NCI-H128 (cell line): ENCODE results near the gene FBXW8.

ENCODE experiments used
- DNase-seq: peaks from one replicate; lab custom pipeline; 2025; ENCODE audit not compliant: unreplicated experiment; lab: John Stamatoyannopoulos, UW

Gene FBXW8

GRCh38 chr12:116887244-116887643 lies 23.5 kb upstream of the FBXW8 start:
- no peak for DNase-seq

DNA sequence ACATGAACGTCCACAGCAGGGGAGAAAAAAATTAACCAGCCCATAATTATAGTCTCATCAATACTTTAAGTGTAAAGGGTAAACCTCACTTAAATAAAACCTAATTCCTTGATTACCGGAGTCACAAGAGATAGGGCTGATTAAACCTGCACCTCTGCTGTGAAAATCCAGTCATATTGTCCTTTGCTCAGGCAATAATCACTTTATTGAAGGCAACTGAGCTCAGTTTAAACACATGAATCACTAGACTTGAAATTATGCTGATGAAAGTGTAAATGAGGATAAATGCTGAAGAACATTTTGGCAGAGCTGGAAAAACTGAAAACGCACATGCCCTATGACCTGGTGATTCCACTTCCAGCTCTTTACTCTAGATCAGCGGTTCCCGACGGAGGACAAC lies 22.9 kb upstream of the FBXW8 start:
- no peak for DNase-seq

- DNase-seq = no peak
Measured at GRCh38 chr12:116890330-116890729, 20.4 kb upstream of the FBXW8 start.

GRCh38 chr12:116891019-116891418 lies 19.7 kb upstream of the FBXW8 start:
- DNase-seq = no peak

DNA sequence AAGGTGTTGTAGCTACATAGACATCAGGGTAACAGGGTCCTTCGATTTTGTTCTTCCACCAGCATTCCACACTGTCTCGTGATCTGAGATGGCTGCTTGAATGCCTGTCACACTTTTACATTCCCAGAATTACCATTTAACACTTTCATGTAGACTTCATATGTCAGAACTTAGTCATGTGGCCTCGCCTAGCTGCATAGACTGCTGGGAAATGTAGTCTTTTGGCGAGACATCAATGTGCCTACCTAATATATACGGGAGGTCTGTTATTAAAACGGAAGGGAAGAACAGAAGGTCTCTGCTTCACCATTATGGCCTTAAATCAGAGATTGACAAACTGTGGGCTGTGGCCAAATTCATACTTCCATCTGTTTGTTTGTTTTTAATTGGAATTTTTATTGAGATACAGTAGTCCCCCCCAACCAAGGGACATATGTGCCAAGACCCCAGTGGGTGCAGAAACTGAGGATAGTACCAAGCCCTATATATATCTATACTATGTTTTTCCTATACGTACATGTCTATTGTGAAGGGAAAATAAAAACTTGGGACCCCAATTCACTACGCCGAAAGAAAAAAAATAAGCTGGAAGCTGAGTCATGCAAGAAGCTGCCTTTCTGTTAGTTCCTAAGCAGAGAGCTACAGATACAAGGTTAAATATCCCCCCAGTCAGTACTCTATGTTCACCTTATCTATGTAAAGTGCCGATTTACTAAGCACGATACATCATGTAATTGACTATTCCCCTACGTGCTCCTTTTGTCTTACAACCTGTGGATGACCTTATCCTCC lies 18.2 kb upstream of the FBXW8 start:
- DNase-seq = no peak

DNA sequence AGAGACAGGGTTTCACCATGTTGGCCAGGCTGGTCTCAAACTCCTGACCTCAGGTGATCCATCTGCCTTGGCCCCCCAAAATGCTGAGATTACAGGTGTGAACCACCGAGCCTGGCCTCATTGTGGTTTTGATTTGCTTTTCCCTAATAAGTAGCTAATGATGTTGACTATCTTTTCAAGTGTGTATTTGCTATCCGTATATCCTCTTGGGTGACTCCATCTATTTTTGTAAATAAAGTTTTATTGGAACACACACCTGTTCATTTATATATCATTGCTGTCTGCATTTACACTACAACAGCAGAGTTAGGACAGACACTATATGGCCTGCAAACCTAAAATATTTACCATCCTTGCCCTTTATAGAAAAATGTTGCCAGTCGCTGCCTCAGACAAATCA lies 15.8 kb upstream of the FBXW8 start:
- DNase-seq = no peak

GRCh38 chr12:116896411-116896924 lies 14.3 kb upstream of the FBXW8 start:
- no peak for DNase-seq

DNA sequence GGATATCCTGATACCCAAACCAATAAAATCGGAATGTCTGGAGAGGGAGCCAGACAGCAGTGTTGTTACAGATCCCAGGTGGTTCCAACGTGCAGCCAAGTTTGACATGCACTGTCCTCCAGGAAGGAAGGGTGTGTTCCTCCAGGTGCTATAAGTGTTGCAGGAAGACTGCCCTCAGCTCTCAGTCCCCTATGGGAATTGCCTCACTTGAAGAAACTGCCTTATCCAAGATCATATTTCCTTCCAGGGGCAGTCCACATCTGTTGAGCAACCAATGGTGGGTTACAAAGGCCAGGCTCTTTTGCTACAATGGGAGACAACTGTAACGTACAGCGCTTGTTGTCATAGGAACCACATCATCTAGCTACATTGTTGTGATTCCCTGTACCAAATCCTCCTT lies 13.3 kb upstream of the FBXW8 start:
- no peak for DNase-seq

- no peak for DNase-seq
Measured at GRCh38 chr12:116898669-116899068, 12.1 kb upstream of the FBXW8 start.

GRCh38 chr12:116901612-116902011 lies 9.1 kb upstream of the FBXW8 start:
- no peak for DNase-seq

GRCh38 chr12:116903818-116904217 lies 6.9 kb upstream of the FBXW8 start:
- no peak for DNase-seq

GRCh38 chr12:116906285-116906684 lies 4.5 kb upstream of the FBXW8 start:
- no peak for DNase-seq

- no peak for DNase-seq
Measured at GRCh38 chr12:116910280-116910644, 488 bp upstream of the FBXW8 start.

- no peak for DNase-seq
Measured at GRCh38 chr12:116915326-116915725, 4.6 kb downstream of the FBXW8 start.

DNA sequence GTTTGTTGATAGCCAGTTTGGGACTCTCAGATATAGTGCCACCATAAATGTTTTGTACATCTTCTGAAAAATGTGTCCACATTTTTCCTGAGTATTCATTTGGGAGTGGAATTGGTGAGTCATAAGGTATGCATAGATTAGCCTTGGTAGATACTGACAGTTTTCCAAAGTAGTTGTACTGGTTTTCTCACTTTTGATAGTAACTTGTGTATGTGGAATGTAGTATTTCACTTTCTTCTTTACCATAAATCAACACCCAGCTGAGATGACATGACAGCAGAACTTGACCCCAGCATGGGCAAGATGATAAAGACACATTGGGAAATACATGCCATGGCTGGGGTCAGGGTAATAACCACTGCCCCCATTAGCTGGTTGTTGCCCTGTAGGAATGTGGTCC lies 5.4 kb downstream of the FBXW8 start:
- DNase-seq = no peak

DNA sequence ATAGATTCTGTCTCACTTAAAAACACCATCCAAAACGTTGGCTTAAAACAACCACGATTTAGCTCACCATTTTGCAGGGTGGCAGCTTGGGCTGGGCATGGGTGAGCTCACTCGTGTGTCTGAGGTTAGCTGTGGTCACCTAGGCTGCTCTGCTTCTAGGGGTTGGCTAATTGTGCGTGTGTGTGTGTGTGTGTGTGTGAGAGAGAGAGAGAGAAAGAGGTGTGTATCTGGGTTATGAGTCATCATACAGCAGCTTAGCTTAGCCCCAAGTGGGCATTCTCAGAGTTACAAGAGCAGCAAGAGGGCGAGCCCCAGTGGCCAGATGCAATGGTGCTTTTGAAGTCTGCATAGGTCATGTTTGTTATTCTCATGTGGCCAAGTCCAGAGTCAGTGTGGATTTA lies 6.0 kb downstream of the FBXW8 start:
- no peak for DNase-seq

DNA sequence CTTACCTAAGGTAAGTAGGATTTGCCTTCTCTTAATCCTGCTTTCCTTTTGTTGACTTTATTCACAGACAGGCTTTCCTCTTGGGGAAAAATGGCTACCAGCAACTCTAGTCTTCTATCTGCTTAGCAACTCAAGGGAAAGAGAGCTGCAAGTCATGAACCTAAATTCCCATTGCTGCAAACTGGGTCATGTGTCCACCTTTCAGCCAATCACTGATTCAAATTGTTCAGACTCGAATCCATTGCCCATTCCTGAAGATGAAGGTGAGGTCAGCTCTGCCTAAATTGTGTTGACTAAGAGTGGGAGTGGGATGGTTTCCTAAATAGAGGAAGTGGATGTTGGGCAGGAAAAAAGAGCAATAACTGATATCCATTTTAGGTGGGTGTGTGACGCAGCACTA lies 7.7 kb downstream of the FBXW8 start:
- DNase-seq = no peak

DNA sequence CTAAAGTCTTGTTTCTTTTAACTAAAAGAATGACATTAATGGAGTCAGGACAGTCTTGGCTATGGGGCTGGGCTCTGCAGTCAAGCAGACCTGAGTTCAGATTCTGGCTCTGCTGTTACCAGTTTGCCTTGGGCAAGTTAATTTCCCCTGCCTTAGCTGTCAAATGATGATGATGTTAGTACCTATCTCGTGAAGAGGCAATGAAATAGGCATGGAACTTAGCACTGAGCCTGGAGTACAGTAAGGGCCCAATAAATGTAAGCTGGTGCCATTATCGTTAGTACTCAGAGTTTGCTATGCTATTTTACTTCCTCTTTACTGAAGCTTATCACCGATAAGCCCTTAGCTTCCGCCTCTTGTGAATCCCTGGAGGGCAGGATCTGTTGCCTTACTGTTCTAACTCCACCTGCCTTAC lies 8.5 kb downstream of the FBXW8 start:
- DNase-seq = no peak

DNA sequence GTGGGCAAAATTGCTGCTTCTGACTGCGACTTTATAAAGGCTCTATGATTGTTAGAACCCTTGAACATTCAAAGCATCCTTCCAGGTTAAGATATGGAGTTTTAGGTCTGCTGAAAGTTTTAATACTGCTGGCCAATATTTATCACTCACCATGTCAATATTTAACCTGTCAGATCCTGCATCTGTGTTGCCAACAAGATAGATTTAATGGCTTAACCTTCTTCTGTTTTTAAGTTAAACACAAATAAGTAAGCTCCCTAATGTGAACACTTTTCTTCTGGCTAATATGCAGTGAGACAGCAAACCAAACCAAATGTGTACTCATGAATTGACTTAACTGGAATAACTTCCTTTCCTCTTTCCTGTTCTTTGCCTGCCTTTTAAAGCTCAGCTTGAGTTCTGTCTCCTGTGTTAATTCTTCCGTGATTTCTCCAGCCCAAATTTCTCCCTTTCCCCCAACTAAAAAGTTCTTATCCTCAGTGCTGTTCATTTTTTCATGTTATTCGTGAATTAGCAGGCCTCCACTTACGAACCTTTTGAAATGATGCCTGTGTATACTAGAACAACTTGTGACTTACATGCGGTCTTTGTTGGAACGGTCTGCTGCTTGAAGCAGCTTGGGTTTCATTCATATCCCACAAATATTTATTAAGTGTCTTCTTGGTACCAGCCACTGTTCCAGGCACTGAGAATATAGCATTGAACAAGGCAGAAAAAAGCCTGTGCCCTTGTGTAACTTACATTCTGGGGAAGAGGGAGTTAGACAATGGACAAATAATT lies 9.1 kb downstream of the FBXW8 start:
- no peak for DNase-seq

GRCh38 chr12:116920939-116921338 lies 10.2 kb downstream of the FBXW8 start:
- DNase-seq = no peak

DNA sequence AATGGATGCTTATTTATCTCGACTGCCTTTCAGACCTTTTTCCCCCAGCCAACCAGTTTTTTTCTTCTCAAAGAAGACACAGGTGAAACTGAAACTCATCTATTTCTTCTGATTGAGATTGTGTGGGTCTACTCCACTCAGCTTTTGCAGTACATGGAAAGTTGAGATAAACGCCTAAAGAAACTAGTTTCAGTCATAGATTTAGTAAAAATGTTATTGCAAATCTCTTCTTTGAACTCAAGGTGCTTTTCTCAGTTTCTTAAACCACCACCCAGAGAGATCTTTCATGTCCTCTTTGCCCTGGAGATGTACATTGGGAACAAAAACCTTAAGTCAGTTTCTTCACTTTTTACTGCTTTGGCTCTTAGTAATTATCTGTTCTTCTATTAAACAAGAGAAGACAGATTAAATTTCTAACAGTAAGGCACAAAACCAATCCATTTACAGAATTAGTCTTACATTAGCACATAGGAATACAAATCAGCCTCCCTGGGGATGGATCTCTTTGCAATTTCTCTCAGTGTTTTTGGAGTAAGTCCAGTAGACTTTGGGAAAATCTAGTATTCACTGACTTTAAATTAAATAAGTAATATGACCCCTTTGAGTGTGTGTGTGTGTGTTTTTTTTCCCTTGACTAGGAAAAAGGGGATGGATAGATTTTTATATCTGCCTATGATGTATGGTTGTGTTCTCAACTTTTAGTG lies 11.6 kb downstream of the FBXW8 start:
- DNase-seq = no peak
